Parathyroid adenoma (tissue), 2 donors: ENCODE results near the gene GABARAP.
"Not testable (repeated sequence)": the region's sequence is repeated elsewhere in the genome, so short reads cannot be mapped to it uniquely, and the experiment has no call there.

Experiments used
- H2AFZ ChIP-seq: fragments of 300-600 bp; sonication (generic); one replicate; pipeline ENCODE4 v1.7.0; 2017; ENCODE audit warnings: antibody characterized with exemption, mild to moderate bottlenecking
- H3K27ac ChIP-seq: fragments of 300-600 bp; sonication (generic); one replicate; pipeline ENCODE4 v1.7.0; 2017
- H3K27me3 ChIP-seq: fragments of 300-600 bp; sonication (generic); one replicate; pipeline ENCODE4 v1.7.0; 2017; ENCODE audit warnings: low read length; ENCODE audit not compliant: control insufficient read depth, insufficient read depth
- H3K36me3 ChIP-seq: fragments of 300-600 bp; sonication (generic); one replicate; pipeline ENCODE4 v1.7.0; 2017; ENCODE audit warnings: low read length; ENCODE audit not compliant: control insufficient read depth, insufficient read depth
- H3K4me1 ChIP-seq: fragments of 300-600 bp; sonication (generic); one replicate; pipeline ENCODE4 v1.7.0; 2017; ENCODE audit warnings: control low read depth
- H3K4me2 ChIP-seq: fragments of 300-600 bp; sonication (generic); one replicate; pipeline ENCODE4 v1.7.0; 2017; ENCODE audit warnings: low read length
- H3K4me3 ChIP-seq: fragments of 300-600 bp; sonication (generic); one replicate; pipeline ENCODE4 v1.7.0; 2017; ENCODE audit warnings: low read depth, low read length
- H3K79me2 ChIP-seq: fragments of 300-600 bp; sonication (generic); one replicate; pipeline ENCODE4 v1.7.0; 2017; ENCODE audit warnings: control low read depth
- H3K9ac ChIP-seq: fragments of 300-600 bp; sonication (generic); one replicate; pipeline ENCODE4 v1.7.0; 2017; ENCODE audit warnings: mild to moderate bottlenecking
- H3K9me3 ChIP-seq: fragments of 300-600 bp; sonication (generic); one replicate; pipeline ENCODE4 v1.7.0; 2017; ENCODE audit warnings: low read length; ENCODE audit not compliant: control insufficient read depth
- CTCF ChIP-seq: fragments of 300-600 bp; sonication (generic); IDR thresholded peaks from one replicate; pipeline ENCODE4 v1.7.0; 2017; ENCODE audit warnings: antibody characterized with exemption, mild to moderate bottlenecking
- donor health status: primary hyperparathyroidism.

GABARAP gene

GRCh38 chr17:7249214-7249613 is 7.0 kb upstream of the GABARAP start:
- H3K27ac ChIP-seq = no peak overlapping the region
- peaks cover 48% of the 10 kb centered on the region for H3K79me2 ChIP-seq
- no peaks in the 10 kb centered on the region for H3K9me3 ChIP-seq
- TF ChIP-seq CTCF = no peak
- peaks cover 20% of the 10 kb centered on the region for H3K4me1 ChIP-seq
- H2AFZ ChIP-seq = no peak overlapping the region
- H3K9ac ChIP-seq = no peak overlapping the region
- no peaks in the 10 kb centered on the region for H3K27me3 ChIP-seq
- no peaks in the 10 kb centered on the region for H3K36me3 ChIP-seq
- H3K4me2 ChIP-seq = no peak overlapping the region
- H3K4me3 ChIP-seq = no peak overlapping the region

- H3K4me1 ChIP-seq = peaks cover 20% of the 10 kb centered on the region
- no peaks in the 10 kb centered on the region for H3K9me3 ChIP-seq
- H2AFZ ChIP-seq = no peak overlapping the region
- H3K36me3 ChIP-seq = no peaks in the 10 kb centered on the region
- no peak overlapping the region for H3K9ac ChIP-seq
- H3K79me2 ChIP-seq = peaks cover 46% of the 10 kb centered on the region
- no peak overlapping the region for H3K27ac ChIP-seq
- no peak overlapping the region for H3K4me3 ChIP-seq
- H3K4me2 ChIP-seq = no peak overlapping the region
- no peaks in the 10 kb centered on the region for H3K27me3 ChIP-seq
- TF ChIP-seq CTCF = no peak
Measured at GRCh38 chr17:7248796-7249195, 6.5 kb upstream of the GABARAP start.

- H3K36me3 ChIP-seq = no peaks in the 10 kb centered on the region
- peaks cover 39% of the 10 kb centered on the region for H3K79me2 ChIP-seq
- peaks cover 19% of the 10 kb centered on the region for H3K4me1 ChIP-seq
- H3K27me3 ChIP-seq = no peaks in the 10 kb centered on the region
- H3K9ac ChIP-seq = no peak overlapping the region
- no peaks in the 10 kb centered on the region for H3K9me3 ChIP-seq
- no peak overlapping the region for H2AFZ ChIP-seq
- no peak overlapping the region for H3K4me3 ChIP-seq
- TF ChIP-seq CTCF = no peak
- H3K27ac ChIP-seq = no peak overlapping the region
- H3K4me2 ChIP-seq = no peak overlapping the region
Measured at GRCh38 chr17:7246779-7247178, 4.5 kb upstream of the GABARAP start.

GRCh38 chr17:7243838-7244237 is 1.6 kb upstream of the GABARAP start:
- peaks cover 20% of the 10 kb centered on the region for H3K79me2 ChIP-seq
- H2AFZ ChIP-seq, H3K9ac ChIP-seq, H3K4me2 ChIP-seq, H3K36me3 ChIP-seq, H3K9me3 ChIP-seq, H3K27me3 ChIP-seq: not testable (repeated sequence)
- H3K4me3 ChIP-seq = peak overlapping the region; percentile 94
- peaks cover 19% of the 10 kb centered on the region for H3K4me1 ChIP-seq
- H3K27ac ChIP-seq = peak overlapping the region; percentile 94

- Histone ChIP-seq H3K4me1 (peaks cover 17% of the 10 kb centered on the region), H3K9ac (no peak overlapping the region), H3K27me3 (no peaks in the 10 kb centered on the region), H3K36me3 (no peaks in the 10 kb centered on the region), H3K9me3 (no peaks in the 10 kb centered on the region), H3K27ac (peak overlapping the region; percentile 94), H2AFZ (peak overlapping the region; percentile 81), H3K79me2 (peaks cover 16% of the 10 kb centered on the region), H3K4me2 (peak overlapping the region; percentile 98), H3K4me3 (peak overlapping the region; percentile 94)
- no peak for TF ChIP-seq CTCF
Measured at GRCh38 chr17:7243453-7243729, 1.1 kb upstream of the GABARAP start.
